ENCODE data around the gene LRRC4B.
A peak's percentile ranks its signal among the peaks of the same experiment; 100 is the strongest.
"Not testable (repeated sequence)": the region's sequence is repeated elsewhere in the genome, so short reads cannot be mapped to it uniquely, and the experiment has no call there.

The LRRC4B gene

GRCh38 chr19:50481351-50482149 lies 86.7 kb downstream of the LRRC4B start:
- no peak for DNase-seq

- DNase-seq: no peak
Measured at GRCh38 chr19:50480281-50481111, 87.7 kb downstream of the LRRC4B start.

- no peak for DNase-seq
Measured at GRCh38 chr19:50479761-50480251, 88.4 kb downstream of the LRRC4B start.

GRCh38 chr19:50478901-50479715 lies 89.1 kb downstream of the LRRC4B start:
- no peak for DNase-seq

- no peak for DNase-seq
Measured at GRCh38 chr19:50477751-50478515, 90.3 kb downstream of the LRRC4B start.

- DNase-seq: no peak
Measured at GRCh38 chr19:50476907-50477238, 91.4 kb downstream of the LRRC4B start.

- DNase-seq: peak; percentile 32 to 70
Measured at GRCh38 chr19:50476224-50476906, 91.9 kb downstream of the LRRC4B start, which contains the start of the genes EMC10 and GARIN5A. Gene EMC10 (plus strand): TSS chr19:50476507. CDS start chr19:50476545, 38 bp downstream. Gene GARIN5A (minus strand): TSS chr19:50476848. CDS start chr19:50476388, 460 bp downstream.

- no peak for DNase-seq
Measured at GRCh38 chr19:50475736-50476223, 92.5 kb downstream of the LRRC4B start.

- DNase-seq: no peak
Measured at GRCh38 chr19:50475101-50475568, 93.1 kb downstream of the LRRC4B start.

GRCh38 chr19:50473336-50473735 lies 94.9 kb downstream of the LRRC4B start:
- DNase-seq: not testable (repeated sequence)

- DNase-seq: no peak
Measured at GRCh38 chr19:50468818-50469217, 99.4 kb downstream of the LRRC4B start.

- no peak for DNase-seq
Measured at GRCh38 chr19:50467566-50467965, 100.7 kb downstream of the LRRC4B start.
